HG03354 (cell line): ENCODE data around the gene TANGO6.
"Not testable (repeated sequence)": the region's sequence is repeated elsewhere in the genome, so short reads cannot be mapped to it uniquely, and the experiment has no call there.

Experiments used
- ATAC-seq: cut with Tn5 transposase; IDR thresholded peaks from one replicate; pipeline ENCODE4 v1.9.1; 2021; ENCODE audit warnings: mild to moderate bottlenecking; ENCODE audit not compliant: unreplicated experiment, poor library complexity, severe bottlenecking

The TANGO6 gene

DNA sequence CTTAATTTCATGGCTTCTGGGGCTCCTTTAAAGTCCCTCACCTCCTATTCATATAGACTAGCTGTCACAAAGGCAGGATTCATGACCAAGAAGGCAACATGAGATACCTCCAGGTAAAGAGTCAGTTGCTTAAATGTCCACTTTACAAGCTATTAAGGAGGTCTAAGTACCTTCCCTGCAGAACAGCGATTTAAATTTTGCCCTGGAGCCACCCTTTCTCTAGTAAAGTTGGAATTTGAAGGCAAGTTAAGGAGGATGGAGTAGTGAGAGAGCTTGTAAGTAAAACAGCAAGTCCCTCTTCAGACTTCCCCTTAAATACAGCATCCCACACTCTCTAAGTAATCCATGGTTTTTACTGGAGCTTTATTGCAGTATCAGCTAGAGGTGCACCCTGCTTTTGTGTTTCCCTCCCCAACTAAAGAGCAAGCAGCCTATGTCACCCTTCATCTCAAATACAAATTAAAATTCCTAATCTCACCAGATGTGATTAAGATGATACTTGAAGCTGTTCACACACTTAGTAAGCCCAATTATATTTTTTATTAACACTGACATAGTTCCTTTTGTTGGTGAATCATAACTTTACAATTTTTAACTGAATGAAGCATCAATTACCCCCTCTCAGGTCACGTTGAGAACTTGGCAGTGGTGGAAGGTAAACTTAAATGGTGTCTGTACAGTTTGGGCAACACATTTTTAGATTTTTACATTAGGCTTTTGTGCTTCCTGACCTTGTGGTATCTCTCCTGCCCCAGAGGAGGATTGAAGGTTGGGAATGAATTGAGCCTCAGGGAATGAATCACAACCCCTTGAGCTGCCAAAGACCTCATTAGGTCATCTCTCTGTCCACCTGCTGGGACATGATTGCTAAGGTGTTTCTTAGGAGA lies 108.9 kb downstream of the TANGO6 start:
- no peak for ATAC-seq

DNA sequence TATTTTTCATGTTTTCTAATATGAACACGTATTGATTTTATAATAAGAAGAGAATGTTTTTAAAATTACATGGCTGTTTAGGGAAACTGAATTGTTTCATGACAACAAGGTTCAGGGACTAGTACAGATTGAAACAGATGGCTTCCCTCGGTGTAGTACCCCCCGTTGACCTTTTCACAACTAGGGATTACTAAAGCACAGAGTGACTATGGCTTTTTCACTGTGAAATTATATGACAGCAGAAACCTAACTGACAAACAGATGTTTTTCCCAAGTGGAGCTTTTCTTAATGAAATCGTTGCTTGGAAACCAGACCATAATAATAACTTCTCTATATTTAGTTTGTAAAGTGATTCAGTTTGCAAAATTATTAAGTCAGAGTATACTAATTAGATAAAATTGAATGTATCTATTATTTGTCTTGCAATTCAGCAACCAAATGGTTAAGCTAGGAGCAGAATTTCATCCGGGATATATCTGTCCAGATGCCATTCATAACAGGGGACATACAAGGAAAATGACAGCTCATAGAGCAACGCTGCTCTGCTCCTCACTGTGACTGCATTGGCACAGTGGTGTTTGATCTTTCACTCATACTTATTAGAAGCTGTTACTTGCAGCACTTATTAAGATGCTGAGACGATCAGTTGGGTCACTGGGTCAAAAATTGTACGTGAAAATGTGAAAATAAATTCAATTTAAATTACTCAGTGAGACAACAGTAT lies 111.7 kb downstream of the TANGO6 start:
- ATAC-seq = no peak

DNA sequence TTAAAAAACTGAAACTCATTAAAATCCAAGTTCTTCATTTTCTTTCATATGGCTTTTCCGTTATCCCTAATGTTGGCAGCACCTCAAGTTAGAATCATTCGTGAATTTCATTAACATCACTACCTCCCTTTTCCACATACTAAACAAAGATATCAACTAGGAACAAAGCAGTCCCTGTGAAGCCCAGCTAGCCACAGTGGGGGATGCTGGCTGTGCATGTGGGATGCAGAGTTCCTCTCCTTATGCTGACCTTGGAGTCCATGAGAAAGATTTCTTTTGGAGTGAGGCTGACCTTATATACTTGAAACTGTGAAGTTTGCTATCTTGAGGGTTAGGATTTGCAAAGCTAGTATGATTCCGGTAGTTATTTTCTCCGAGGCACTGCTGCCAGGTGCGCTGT lies 117.6 kb downstream of the TANGO6 start:
- no peak for ATAC-seq

DNA sequence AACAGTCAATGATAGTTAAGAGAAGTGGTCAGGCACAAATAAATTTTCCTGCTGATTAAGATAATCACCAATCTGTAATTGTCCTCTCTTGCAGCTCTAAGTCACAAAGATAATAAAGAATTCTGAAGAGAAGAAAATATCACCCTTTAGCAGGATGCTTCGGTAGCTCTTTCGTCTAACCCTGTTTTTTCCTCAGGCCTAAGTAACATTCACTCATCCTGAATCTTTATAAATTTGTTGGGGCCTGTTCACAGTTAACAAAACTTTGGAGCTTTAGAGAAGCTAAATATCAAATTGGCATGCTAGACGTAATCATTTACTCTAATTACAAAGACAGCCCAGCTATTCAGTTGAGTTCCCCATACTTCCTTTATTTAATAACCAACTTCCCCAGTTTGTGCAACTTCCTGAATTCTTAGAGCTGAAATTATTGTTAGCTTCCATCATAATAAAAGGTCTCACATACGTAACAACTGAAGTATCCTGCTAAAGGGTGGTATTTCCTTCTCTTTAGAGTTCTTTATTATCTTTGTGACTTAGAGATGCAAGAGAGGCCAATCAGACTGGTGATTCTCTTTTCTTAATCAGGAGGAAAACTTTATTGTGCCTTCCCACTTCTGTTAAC lies 118.6 kb downstream of the TANGO6 start:
- no peak for ATAC-seq

DNA sequence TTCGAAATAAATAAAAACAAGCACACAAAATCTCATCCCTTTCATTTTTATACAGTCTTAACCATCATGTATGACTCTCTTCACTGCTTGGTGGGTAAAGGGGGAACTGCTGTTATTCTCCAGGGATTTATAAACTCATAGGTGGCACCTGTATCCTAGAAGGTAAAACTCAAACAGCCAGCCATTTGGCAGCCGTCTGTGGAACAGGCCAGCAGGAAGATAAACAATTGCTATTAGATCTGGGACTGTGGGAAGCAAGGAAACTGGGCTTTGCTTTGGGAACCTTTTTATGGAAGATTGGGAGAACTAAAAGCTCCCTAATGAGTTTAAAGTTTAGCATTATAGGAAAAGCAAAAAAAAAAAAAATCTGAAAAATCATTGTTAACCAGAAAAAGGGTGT lies 126.0 kb downstream of the TANGO6 start:
- ATAC-seq = no peak

DNA sequence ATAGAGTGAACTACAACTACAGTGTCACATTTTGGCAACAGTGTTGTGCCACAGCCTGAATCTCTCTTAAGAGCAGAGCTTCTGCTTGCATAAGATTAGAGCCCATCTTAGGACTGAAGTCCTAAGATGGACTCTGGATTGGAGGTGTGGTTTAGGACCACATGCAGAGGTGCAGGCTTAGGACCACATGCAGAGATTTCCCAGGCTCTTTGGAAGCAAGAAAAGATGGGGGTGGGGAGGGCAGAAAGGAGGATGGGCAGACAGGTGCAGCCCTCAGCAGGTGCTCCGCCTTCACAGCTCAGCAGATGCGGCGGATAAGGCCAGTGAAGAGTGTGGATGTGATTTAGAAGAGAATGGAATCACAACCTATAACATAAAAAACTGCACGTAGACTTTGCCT lies 128.7 kb downstream of the TANGO6 start:
- ATAC-seq = no peak

DNA sequence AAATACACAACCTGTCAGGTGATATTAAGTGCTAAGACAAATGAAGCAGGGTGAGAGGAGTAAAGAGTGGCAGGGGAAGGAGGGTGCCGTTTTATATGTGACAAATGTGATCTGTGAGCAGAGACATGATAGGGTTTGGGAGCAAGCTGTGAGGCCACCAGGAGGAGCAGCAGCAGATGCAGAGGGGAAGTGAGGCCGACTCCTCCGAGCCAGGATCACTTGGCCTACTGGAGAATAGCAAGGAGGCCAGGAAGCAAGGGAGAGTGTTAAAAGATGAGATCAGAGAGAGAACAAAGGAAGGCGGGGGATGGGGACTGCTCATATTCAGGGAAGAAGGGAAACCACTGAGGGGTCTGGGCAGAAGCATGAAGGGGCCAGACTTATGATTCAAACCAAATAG lies 129.4 kb downstream of the TANGO6 start:
- no peak for ATAC-seq

DNA sequence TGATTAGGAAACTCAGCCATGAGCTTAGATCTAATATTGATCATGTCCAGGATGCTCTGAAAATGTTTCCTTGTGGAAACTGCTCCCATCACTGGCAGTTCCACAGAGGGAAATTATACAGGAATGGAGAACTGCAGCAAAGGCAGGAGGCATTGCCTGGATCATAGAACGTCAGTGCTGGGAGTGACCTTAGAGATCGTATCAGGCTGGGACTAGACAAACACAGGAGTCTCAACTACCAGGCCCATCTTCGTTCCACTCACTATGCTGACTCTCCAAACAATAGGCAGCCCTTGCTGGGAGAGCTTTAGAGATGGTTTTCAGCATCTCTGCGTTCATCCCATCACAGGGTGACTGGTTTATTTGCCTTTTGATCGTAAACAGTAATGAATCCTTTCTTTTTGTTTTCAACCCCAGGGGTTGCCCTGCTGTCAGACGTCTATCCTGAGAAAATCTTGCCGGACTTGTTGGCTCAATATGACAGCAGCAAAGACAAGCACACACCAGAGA lies 130.3 kb downstream of the TANGO6 start:
- no peak for ATAC-seq

DNA sequence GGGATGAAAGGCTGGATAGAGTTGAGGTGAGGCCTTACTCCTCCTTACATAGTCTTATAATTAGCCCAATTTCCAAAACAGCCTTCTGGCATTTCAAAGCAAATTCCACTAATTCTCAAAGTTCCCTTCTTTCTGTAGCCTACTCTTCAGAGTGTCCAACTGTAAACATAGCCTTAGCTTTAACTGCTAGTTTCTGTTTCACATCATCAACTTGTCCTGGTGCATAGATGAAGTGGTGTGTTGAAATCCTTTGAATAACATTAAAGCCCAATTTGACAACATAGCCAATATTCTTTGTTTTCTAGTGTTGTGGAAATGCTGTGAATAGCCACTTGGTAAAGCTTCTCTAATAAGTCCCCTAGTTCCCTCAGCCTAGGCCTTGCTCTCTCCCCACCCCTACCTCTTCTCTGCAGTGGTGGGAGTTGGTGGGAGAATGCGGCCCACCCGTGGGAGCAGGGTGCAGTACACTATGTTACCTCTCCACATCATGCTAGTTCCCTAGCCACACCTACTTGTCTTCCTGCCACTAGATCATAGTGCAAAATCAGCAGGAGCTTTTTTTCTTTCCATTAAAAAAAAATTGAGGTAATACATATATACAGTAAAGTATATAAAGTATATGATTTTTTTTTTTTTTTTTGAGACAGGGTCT lies 135.1 kb downstream of the TANGO6 start:
- ATAC-seq = no peak

DNA sequence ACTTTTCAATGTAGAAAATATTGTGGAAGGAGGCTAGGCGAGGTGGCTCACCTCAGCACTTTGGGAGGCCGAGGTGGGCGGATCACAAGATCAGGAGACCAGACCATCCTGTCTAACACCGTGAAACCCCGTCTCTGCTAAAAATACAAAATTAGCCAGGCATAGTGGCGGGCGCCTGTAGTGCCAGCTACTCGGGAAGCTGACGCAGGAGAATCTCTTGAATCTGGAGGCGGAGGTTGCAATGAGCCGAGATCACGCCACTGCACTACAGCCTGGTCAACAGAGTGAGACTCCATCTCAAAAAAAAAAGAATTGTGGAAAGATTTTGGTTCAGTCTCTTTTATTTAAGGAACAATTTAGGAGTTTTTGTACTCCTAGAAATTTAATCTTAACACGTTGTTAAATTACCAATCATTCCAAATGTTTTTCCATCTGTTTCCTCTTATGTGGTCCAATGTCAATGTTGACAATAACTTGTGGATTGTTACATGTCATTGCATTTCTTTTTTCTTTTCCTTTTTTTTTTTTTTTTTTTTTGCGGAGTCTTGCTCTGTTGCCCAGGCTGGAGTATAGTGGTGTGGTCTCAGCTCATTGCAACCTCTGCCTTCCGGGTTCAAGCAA lies 137.5 kb downstream of the TANGO6 start:
- no peak for ATAC-seq

DNA sequence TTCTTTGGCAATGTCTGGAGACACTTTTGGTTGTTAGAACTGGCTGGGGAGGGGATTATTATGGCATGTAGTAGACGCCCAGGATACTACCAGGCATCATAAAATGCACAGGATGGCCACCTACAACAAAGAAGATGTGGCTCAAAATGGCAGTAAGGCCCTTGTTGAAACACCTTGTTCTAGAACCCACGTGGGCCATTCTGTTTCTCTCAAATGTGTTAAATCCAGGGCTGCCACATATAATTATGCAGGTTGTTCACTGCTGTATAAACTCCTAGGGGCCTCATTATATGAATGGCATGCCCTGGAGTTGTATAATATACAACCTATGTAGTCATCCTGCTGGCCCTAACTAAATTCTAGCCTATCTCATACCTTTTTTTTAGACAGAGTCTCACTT lies 138.6 kb downstream of the TANGO6 start:
- no peak for ATAC-seq

DNA sequence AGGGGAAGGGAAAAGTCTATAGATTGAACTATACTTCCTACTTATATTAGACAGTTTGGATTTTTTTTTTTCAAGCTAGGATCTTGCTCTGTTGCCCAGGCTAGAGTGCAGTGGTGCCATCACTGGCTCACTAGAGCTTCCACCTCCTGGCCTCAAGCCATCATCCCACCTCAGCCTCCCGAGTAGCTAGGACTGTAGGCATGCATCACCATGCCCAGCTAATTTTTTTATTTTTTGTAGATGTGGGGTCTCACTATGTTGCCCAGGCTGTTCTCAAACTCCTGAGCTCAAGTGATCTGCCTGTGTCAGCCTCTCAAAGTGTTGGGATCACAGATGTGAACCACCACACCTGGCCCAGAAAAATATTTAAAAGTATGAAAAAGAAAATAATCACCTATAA lies 141.1 kb downstream of the TANGO6 start:
- ATAC-seq = no peak

DNA sequence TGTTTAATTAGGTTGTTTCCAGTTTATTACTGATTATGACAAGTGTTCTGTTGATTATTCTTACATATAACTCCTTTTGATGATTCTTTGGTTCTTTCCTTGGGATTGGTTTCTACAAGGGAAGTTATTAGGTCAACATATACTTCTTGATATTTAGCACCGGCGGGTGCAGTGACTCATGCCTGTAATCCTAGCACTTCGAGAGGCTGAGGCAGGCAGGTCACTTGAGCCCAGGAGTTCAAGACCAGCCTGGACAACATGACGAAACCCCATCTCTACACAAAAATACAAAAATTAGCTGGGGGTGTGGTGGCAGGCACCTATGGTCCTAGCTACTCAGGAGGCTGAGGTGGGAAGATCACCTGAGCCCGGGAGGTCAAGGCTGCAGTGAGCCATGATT lies 141.9 kb downstream of the TANGO6 start:
- ATAC-seq = no peak

DNA sequence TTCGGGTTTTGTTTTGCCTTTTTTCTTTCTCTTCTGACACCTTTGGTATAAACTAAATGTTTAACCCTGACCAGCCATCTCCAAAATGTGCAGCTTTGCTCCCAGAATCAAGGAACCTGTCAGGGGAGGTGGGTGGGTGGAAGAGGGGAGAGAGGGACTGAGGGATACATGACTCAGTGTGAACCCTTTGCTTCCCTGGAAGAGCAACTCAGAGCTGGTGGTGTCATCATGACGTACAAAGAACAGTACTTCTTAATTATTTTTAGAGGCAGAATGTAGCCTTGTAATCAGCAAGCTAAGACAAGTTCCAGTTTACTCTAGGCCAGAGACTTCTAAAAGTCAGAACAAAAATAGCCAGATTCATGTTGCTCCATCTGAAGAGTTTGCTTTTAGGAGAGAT lies 142.5 kb downstream of the TANGO6 start:
- ATAC-seq = no peak

DNA sequence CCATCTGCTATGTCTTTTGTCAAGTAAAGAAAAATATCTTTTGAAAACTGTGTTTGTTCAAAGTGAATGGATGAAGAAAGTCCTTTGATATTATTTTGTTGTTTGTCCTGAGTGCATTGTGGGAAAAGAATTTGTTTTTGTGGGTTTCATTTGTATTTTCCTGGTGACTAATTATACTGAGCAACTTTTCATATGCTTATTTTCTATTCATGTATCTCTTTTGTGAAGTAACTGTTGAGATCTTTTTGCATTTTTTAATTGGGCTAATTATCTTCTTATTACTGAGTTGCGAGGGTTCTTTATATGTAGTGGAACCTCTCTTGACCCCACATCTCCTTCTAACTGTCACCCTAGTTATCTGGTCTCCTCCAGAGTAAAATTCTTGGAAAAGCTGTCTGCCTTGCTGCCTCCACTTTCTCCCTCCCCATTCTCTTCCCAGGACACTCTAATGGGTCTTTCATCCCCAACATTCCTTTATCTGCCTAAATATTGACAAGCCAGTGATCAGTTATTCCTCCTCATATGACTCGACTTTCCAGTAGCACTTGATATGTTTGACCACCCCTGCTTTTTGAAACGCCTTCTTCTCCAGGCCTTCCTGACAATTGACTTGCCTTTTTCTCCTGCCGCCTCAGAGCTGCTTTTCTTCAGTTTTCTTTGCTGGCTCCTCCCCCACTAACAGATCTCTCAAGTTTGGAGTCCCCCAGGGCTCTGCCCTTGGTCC lies 144.6 kb downstream of the TANGO6 start:
- ATAC-seq = no peak

DNA sequence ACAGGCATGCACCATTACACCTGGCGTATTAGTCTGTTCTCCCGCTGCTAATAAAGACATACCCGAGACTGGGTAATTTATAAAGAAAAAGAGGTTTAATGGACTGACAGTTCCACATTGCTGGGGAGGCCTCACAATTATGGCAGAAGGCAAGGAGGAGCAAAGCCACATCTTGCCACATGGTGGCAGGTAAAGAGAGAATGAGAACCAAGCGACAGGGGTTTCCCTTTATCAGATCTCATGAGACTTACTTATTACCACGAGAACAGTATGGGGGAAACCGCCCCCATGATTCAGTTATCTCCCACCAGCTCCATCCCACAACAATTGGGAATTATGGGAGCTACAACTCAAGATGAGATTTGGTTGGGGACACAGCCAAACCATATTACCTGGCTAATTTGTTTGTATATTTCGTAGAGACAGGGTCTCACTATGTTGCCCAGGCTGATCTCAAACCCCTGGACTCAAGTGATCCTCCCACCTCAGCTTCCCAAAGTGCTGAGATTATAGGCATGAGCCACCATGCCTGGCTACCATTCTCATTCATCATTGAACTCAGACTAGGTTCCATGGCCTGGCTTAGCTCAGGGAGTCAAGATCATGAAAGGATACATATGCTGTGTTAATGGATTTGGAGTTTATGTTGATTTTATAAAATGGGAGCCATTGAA lies 147.0 kb downstream of the TANGO6 start:
- not testable (repeated sequence) for ATAC-seq

DNA sequence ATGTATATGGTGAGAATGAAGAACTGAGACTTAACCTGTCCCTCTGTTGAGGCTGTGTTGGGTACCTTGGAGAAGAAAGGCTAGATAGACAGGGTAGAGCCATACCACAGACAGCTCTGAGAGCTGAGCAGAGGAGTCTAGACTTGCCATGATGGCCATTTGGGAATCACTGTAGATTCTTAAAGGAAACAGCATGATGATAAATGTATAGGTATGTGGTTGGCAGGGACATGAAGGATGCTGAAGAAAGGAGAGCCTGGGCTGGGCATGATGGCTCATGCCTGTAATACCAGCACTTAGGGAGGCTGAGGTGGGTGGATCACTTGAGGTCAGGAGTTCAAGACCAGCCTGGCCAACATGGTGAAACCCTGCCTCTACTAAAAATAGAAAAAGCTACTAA lies 147.7 kb downstream of the TANGO6 start:
- no peak for ATAC-seq

DNA sequence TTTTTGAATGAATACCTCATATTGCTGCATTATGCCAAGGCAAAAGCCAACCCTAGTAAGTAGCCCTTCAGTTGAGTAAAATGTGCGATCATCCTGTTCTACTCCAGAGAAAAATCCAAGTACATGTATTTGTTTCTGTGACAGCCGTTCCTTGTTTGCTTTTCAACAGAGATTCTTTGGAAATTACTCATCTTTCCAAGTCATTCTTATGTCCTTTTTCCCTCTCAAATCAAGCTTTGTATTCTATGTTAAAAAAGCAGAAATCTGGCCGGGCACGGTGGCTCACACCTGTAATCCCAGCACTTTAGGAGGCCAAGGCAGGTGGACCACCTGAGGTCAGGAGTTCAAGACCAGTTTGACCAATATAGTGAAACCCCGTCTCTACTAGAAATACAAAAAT lies 149.2 kb downstream of the TANGO6 start:
- no peak for ATAC-seq

DNA sequence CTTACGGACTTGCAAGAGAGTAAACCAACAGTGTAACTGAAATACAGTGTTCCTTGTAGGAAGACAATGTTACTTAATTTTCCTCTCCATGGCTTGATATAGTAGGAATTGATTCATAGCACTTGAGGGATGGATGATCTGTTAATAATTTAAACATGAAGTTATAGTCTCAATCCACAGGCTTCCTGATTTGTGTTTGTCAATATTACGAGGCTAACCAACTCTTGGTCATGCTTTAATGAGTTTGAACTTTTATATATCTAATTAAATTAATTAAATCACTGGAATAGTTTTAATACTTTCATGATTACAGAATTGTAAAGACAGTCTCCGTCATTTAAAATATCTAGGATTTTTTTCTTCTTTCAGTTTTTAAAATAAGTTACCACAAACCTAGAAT lies 150.1 kb downstream of the TANGO6 start:
- no peak for ATAC-seq
